IPS DF 19.7 (cell line): Measurements from ENCODE around the gene UNC5CL.

Source experiments
- DNase-seq: peaks from one replicate; pipeline ENCODE4 v3.0.0-alpha.2; 2013; ENCODE audit warnings: low read depth, low spot score

UNC5CL gene

DNA sequence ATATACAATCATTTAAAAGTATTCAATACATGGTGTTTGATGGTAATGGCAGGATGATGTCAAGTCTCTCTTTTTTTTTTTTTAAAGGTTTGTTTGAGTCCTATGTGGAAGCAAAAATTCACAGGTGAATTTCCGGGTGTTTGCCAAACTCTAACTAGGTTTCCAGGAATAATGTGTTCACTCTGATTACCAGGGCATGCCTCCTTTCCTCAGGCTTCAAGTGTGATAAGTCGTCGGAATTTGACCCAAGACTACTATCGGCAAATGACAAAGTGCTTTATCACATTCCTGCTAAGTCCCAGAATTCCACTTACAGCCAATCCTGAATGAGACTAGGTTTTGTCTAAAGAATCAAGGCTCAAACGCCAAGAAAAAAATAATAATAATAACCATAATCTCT lies 25.8 kb upstream of the UNC5CL start:
- DNase-seq = no peak

DNA sequence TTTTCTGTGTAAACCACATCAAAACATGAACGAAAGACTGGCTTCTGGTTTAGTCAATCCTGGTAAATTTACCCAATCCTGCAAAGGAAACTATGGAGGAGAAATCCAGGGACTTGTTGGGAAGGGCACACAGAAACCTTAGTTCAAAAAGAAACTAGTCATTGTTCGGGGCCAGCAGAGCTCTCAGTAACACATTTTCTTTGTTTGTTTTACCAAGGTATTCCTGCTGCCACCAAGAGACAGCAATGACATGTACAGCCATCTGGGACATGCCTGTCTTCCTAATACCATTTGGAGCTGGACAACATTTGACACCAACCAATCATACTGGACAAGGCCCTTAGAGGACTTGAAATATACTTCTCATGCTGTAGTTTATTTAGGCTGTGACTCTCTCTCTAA lies 24.9 kb upstream of the UNC5CL start:
- no peak for DNase-seq

DNA sequence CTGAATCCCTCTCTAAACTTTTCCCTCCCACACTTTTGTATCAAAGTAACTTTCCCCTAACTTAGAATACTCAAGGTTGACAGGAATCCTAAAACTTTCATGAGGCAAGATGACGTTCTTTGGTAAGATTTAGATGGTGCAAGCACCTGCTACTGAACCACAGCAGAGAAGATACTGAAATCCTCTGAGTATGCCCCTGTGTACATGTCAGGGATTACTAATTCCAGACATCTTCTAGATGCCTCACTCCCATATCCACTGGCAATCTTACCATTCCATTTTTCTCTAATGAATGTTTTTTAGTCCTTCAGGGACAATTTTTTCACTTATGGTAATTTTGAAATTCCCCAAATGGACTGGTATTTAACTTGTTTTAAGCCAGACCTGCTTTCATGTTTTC lies 23.0 kb upstream of the UNC5CL start:
- no peak for DNase-seq

GRCh38 chr6:41061196-41061726 lies 22.2 kb upstream of the UNC5CL start:
- no peak for DNase-seq

DNA sequence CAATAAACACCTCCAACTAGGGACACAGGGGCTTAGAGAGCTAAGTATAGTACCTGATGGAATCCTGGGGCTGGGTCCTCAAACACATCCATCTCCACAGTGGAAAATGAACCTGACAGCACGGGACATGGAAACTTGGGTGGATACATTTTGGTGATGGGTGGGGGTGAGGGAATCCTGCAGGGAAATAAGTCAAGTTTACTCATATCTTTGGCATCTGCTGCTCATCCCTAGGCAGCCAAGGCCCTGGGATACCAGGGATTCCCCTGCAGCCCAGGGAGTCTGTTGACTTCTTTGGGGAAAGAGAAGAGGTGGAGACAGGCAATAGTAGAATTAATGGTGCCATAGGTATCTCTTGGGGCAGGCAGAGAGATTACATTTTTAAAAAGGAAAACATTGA lies 20.5 kb upstream of the UNC5CL start:
- no peak for DNase-seq

DNA sequence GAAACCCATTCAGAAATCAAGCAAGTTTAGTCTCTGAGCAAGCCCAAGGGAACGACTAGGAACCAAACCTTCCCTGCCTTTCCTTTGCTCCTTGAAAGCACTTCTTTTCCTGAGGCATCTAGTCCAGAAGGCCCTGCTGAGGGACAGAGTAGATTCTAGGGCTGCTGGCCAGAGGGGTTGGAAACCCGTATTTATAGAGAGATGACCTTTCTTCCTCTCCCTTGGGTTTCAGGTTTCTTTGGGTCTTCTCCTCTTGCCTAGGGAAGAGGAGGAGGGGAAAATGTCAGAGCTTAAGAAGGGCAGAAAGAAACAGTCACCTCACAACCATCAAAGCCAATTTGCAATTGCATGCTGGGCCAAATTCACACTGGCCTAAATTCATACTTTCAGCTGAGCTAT lies 19.8 kb upstream of the UNC5CL start:
- DNase-seq = no peak

DNA sequence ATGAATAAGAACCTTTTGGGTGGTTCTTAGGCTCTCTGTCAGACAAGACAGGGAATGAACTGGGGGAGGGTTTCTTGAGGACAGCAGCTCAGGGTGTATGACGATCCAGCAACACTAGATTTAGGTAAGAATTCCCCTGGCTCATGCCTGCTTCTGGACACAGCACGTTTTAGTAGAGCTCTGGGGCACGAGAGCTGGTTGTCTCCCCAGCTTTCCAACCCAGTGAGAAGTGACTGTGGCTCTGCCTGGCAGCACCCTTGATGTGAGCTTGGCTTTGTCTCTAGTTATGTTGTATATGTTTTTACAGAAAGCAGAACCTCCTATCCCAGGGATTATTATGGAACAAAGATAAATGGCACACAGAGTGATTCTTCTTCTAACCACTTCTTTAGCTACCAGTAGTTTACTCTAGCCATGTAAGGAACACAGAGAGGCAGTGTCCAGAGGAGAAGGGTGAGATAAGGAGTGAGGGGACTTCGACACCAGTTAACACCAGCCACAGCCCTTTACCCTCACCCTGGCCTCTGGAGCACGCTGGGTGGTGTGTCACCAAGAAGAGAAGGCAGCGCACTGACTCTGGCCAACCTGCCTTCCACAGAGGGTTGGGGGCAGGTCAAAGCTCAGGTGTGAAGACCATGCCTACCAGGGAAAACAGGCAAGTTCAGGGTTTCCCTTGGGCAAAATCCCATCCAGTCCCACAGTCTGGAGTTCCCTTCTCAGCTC lies 17.9 kb upstream of the UNC5CL start:
- DNase-seq = no peak

DNA sequence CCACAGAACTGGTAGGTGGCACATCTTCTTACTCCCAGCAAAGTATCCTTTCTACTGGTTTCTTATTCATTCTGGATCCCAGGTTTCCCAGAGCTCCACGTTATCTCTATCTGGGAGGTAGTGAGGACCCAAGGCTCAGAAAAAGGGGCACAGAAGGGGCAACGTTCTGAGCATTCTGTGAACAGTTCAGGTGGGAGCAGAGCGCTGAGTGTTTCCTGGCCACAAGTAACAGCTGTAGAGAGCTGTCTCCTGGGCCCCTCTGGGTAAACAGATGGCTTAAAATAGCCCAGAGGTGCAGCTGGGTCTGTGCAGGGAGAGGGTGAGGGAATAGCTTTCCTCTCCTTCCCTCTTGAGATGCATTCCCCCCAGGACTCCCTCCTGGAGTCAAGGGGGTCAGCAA lies 16.1 kb upstream of the UNC5CL start:
- no peak for DNase-seq

DNA sequence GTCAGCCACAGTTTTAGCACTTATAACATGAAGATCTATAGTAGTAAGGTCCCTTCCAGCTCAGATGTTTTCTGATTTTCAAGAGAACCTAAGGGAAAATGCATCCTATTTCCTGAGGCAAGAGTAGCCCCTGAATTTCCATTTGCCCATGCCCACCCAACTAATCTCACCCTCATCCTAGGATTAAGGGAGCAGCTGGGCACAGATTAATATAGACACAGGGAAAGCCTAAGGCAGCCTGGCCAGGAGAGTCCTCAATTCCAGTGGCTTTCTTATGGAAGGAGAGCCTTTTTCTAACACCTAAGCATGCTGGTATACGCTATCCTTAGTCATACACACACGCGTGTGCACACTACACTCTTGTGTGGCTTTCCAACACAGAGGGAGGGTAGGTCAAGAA lies 15.5 kb upstream of the UNC5CL start:
- DNase-seq = no peak

DNA sequence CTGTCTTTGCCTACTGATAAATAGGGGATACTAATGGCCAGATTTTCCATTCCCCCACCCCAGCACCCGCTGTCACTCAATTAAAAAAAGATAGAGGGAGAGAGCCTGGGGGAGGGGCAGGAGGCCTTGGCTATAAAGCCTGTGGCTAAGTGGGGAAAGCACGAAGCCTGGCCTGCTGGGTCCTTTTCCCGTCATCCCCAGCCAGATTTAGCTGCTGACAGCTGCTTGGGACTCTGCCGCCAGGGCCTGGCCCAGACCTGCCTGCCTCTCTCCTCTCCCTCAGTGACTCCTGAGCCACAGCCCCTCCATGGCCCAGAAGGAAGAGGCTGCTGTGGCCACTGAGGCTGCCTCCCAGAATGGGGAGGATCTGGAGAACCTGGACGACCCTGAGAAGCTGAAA lies 14.0 kb upstream of the UNC5CL start, which contains the start of gene APOBEC2:
TSS of gene APOBEC2 (plus strand) at position 162 of the 400 bp plus-strand sequence. CDS start at position 308, 146 bp downstream.
- no peak for DNase-seq

DNA sequence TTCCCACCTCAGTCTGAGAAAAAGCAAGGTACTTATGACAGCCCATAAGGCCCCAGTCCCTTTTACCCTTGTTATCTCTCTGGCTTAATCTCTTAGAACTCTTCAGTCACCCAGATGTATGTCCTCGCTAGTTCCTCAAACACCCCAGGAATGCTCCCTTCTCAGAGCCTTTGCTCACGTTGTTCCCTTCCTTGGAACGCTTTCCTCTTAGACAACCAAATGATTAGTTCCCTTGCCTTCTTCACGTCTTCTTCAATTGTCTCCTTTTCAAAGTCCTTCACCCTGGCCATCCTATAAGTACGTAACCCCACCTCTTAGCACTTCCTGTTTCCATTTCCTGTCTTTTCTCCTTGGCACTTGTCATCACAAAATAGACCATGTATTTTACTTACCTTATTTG lies 12.9 kb upstream of the UNC5CL start:
- DNase-seq = no peak

GRCh38 chr6:41050536-41050935 lies 11.5 kb upstream of the UNC5CL start:
- DNase-seq = no peak

DNA sequence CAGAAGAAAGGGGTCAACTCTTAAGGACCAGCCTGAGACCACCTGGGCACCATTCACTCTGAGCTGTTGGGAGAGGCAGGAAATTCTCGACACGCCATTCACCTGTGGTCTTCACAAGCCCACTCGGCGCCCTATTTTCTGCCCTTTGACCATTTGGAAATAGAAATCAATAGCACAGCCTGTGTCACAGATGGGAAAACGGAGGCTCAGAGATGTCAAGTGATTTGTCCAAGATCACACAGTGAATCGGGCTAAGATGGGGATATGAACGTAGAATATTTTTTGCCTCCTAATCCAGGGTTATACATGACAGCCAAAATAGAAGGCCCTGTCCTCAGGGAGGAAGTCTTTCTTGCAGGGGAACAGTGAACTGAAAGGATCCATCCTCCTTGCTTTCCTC lies 10.9 kb upstream of the UNC5CL start:
- DNase-seq = no peak

GRCh38 chr6:41049521-41049920 lies 10.5 kb upstream of the UNC5CL start:
- no peak for DNase-seq

GRCh38 chr6:41047745-41048732 lies 9.0 kb upstream of the UNC5CL start:
- DNase-seq = no peak

DNA sequence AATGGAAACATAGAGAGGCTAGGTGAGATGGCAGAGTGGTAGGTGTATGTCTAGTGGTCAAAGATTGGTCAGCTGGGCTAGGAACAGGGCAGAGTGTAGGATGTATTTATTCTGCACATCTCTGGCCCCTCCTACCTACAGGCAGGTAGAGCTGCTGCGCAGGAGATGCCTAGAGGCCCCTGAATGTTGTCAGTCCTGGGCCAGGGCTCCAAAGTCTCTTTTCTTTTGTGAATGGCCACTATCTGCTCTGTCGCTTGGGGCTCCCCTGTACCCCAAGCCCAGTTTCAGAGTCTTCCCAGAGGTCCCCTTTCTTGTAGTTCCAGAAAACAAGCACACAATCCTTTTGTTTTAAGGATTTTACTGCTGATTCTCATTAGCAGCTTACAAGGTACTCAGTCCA lies 8.3 kb upstream of the UNC5CL start:
- no peak for DNase-seq

GRCh38 chr6:41046084-41046483 lies 7.1 kb upstream of the UNC5CL start:
- no peak for DNase-seq

- DNase-seq = no peak
Observed at GRCh38 chr6:41045664-41046063, 6.6 kb upstream of the UNC5CL start.

DNA sequence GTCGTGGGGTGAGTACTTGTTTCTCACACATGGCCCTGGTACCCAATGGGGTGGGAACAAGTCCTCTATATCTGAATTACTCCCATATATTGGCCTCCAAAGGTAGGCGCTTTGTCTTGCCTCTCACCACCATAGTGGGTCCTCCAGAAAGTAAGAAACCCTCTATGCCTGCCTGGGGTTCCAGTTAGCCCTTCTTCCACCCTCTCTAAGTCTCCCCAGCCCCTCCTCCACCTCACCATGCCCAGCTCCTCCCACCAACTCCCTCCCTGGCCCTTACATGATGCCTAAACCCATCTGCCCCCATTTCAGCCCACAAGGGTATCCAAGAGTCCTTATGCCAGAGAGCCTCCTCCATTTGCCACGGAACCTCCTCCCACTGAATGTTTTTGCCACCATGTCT lies 4.1 kb upstream of the UNC5CL start:
- no peak for DNase-seq

DNA sequence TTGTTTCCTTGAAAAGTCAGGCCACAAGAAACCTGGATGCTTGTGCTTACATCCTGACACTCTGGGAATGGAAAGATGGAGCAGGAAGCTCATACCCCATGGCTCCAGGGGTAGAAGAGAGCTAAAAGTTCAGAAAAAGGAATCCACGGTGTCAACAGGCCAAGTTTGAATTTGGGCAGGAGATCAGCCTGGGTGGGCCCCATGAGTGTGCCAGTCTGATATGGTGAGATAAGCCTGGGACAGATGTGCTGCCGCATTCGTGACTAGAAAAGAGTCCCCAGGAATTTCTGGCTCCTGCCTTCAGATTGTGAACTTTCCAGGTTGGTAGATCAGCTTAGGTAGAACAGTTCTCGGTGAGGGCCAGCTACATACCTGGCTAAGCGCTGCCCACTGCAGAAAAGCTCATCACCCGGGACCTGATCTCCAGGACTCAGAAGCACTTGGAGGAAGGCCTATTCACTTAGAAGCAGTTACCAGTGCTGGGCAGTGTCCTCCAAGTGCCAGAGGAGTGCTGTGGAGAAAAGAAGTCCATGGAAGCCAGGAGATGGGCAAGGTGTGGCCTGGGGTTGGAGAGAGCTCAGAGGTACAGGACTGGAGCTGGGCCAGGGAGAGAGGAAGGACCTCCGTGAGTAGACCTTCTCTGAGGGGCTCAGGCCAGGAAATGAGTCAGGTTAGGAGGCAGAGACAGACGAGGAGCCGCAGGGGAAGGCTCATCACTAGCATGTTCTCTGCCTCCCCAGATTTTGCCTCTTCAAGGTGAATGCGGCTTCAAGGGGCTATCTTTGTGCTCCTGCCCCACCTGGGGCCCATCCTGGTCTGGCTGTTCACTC lies 3.4 kb upstream of the UNC5CL start, which contains the start of gene TSPO2:
TSS of gene TSPO2 (plus strand) at position 242 of the 830 bp plus-strand sequence. CDS start at position 761, 519 bp downstream.
- DNase-seq = no peak

DNA sequence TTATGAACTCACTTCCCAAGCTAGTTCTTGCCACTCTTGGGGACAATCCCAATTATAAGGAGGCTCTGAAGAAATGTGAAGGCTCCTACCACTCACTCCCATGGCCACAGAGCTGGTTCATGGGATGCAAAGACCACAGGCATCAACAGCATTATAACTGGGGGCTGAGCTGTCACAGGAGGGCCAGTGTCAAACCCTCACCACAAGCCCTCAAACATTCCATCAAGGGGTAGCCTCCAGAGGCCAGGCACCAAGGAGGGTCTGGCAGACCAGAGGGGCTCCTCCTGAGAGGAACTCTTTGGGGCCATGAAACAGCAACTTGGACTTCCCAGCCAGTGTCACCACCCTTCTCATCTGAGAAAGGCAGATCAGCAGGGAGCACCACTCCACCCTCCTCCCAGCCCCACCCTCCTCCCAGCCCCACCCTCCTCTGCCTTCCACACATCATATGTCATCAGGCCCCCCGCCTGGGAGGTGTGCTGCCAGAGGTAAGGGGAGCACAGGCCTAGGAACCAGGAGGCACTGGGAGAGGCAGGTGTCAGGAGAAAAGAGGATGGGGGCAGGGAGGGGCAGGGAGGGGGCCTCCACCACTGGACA lies 2.0 kb upstream of the UNC5CL start:
- DNase-seq = no peak
